DND-41 (cell line): ENCODE results near the gene GPC6.

Experiments used
- ATAC-seq: fragments of 200-7000 bp; cut with Tn5 transposase; 3 replicates; pipeline ENCODE4 v1.9.1; 2021; ENCODE audit warnings: low read depth; ENCODE audit not compliant: insufficient read depth
- DNase-seq: peaks from one replicate; pipeline ENCODE4 v3.0.0-alpha.2; 2020
- H2AFZ ChIP-seq: 2 replicates; pipeline ENCODE4 v1.6.0; 2012; ENCODE audit warnings: low read depth, low read length
- H3K27ac ChIP-seq: 2 replicates; pipeline ENCODE4 v1.5.1; 2012; ENCODE audit warnings: low read length, inconsistent platforms
- H3K27me3 ChIP-seq: fragments of 200-600 bp; sonication (generic); 2 replicates; pipeline ENCODE4 v1.6.0; 2012; ENCODE audit warnings: low read length, mild to moderate bottlenecking, inconsistent platforms; ENCODE audit not compliant: insufficient read depth, poor library complexity
- H3K36me3 ChIP-seq: 2 replicates; pipeline ENCODE4 v1.5.1; 2012; ENCODE audit warnings: low read length, inconsistent platforms; ENCODE audit not compliant: insufficient read depth
- H3K4me1 ChIP-seq: 2 replicates; pipeline ENCODE4 v1.5.1; 2012; ENCODE audit warnings: mild to moderate bottlenecking, low read length; ENCODE audit not compliant: insufficient read depth
- H3K4me2 ChIP-seq: 2 replicates; pipeline ENCODE4 v1.6.0; 2012; ENCODE audit warnings: mild to moderate bottlenecking, moderate library complexity, low read length, inconsistent platforms; ENCODE audit not compliant: insufficient read depth
- H3K4me3 ChIP-seq, 2 experiments: fragments of 200-600 bp in 1 of 2; shearing (Covaris generic) in 1 of 2; 2 replicates each; pipeline ENCODE4 v1.5.1; 2012 to 2016; ENCODE audit warnings: inconsistent platforms in 2 of 2, low read length in 2 of 2, mild to moderate bottlenecking in 2 of 2, low read depth in 1 of 2, moderate library complexity in 1 of 2
- H3K79me2 ChIP-seq: 2 replicates; pipeline ENCODE4 v1.6.0; 2012; ENCODE audit warnings: low read length, inconsistent platforms; ENCODE audit not compliant: insufficient read depth
- H3K9ac ChIP-seq: 2 replicates; pipeline ENCODE4 v1.6.0; 2012; ENCODE audit warnings: low read depth, mild to moderate bottlenecking, inconsistent platforms, low read length, moderate library complexity
- H3K9me3 ChIP-seq: 2 replicates; pipeline ENCODE4 v1.5.1; 2012; ENCODE audit warnings: low read length, moderate library complexity, mild to moderate bottlenecking, inconsistent platforms; ENCODE audit not compliant: insufficient read depth, severe bottlenecking
- H4K20me1 ChIP-seq: 2 replicates; pipeline ENCODE4 v1.6.0; 2012; ENCODE audit warnings: low read length; ENCODE audit not compliant: insufficient read depth
- EZH2 ChIP-seq: IDR thresholded peaks from 3 replicates; pipeline ENCODE4 v1.6.1; 2012; ENCODE audit warnings: borderline replicate concordance, low read depth, mild to moderate bottlenecking, moderate library complexity, low read length, inconsistent platforms; ENCODE audit not compliant: severe bottlenecking
- TF ChIP-seq, protein P1 (sequence below): IDR thresholded peaks from 2 replicates; pipeline ENCODE4 v1.5.1; 2012; ENCODE audit warnings: borderline replicate concordance, low read length, moderate library complexity, mild to moderate bottlenecking; ENCODE audit not compliant: poor library complexity, severe bottlenecking; ENCODE audit errors: extremely low read depth

GPC6 gene

DNA sequence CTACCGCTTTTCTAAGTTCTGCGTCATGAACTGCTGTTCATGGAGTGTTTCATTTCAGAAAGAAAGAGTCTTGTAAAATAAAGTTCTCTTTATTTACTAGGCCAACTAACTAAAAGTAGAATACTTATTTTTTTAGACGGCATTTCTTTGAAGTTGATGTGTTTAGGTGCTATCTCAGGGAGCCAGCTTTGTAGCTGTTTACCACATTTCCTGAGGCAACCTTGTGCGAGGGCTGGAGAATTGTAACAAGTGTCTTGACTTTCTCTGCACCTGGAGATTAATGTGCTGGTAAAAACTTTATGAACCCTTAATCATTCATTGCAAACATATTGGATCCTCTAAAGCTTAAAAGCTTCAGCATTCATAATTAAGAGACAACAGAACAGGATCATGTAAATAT is 229.3 kb downstream of the GPC6 start:
- Histone ChIP-seq H2AFZ (no peak overlapping the region), H4K20me1 (no peaks in the 10 kb centered on the region), H3K27ac (no peak overlapping the region), H3K4me1 (no peaks in the 10 kb centered on the region), H3K36me3 (no peaks in the 10 kb centered on the region), H3K27me3 (no peaks in the 10 kb centered on the region), H3K4me2 (no peak overlapping the region), H3K4me3 (no peak overlapping the region), H3K9me3 (no peaks in the 10 kb centered on the region), H3K79me2 (no peaks in the 10 kb centered on the region), H3K9ac (no peak overlapping the region)
- TF ChIP-seq EZH2: no peak
- TF ChIP-seq, protein P1, sequence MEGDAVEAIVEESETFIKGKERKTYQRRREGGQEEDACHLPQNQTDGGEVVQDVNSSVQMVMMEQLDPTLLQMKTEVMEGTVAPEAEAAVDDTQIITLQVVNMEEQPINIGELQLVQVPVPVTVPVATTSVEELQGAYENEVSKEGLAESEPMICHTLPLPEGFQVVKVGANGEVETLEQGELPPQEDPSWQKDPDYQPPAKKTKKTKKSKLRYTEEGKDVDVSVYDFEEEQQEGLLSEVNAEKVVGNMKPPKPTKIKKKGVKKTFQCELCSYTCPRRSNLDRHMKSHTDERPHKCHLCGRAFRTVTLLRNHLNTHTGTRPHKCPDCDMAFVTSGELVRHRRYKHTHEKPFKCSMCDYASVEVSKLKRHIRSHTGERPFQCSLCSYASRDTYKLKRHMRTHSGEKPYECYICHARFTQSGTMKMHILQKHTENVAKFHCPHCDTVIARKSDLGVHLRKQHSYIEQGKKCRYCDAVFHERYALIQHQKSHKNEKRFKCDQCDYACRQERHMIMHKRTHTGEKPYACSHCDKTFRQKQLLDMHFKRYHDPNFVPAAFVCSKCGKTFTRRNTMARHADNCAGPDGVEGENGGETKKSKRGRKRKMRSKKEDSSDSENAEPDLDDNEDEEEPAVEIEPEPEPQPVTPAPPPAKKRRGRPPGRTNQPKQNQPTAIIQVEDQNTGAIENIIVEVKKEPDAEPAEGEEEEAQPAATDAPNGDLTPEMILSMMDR: no peak
- ATAC-seq: no peak
- DNase-seq: no peak

DNA sequence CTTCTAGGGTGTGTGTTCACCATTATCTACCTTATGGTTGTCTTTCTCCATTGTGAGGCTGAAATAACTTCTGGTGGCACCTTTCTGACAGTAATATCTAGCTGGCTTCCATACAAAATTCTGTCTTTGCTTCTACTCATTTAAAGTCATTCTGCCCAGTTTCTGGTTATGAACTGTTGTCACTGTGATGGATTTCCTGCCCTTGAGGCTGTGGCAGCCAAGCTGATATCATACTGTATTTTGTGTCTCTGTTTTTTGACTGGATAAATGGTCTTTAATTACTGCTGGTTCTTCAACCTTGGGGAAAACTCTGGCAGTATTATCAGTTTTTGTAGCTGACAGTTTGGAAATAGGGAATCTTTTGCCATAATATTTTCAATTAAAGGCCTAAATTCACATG is 233.4 kb downstream of the GPC6 start:
- H2AFZ ChIP-seq: no peak overlapping the region
- ATAC-seq (no peak), DNase-seq (no peak)
- no peak overlapping the region for H3K4me3 ChIP-seq
- no peak overlapping the region for H3K9ac ChIP-seq
- H3K9me3 ChIP-seq: no peaks in the 10 kb centered on the region
- no peaks in the 10 kb centered on the region for H3K79me2 ChIP-seq
- H3K36me3 ChIP-seq: no peaks in the 10 kb centered on the region
- no peak overlapping the region for H3K4me2 ChIP-seq
- no peak for TF ChIP-seq EZH2
- TF ChIP-seq, protein P1: no peak
- no peaks in the 10 kb centered on the region for H3K27me3 ChIP-seq
- no peaks in the 10 kb centered on the region for H3K4me1 ChIP-seq
- no peaks in the 10 kb centered on the region for H4K20me1 ChIP-seq
- no peak overlapping the region for H3K27ac ChIP-seq

DNA sequence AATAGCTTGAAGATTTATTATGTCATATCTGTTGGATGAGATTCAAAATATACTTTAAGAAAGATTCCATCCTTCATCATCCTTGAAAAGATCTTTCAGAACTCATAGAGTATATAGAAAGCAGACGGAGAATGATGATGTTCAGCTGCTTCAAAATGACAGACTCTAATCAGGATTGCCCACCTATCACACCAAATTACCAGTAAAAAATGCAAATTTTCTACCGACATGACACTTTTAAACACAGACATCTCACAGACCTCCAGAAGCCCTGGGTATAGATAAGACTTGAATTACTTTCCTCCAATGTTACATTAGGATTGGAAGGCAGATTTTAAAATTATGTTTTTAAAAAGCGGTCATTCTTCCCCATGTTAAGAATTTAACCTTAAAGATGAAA is 235.5 kb downstream of the GPC6 start:
- Histone ChIP-seq H2AFZ (no peak overlapping the region), H3K27me3 (no peaks in the 10 kb centered on the region), H3K9ac (no peak overlapping the region), H3K79me2 (no peaks in the 10 kb centered on the region), H3K4me1 (no peaks in the 10 kb centered on the region), H4K20me1 (no peaks in the 10 kb centered on the region), H3K36me3 (no peaks in the 10 kb centered on the region), H3K4me2 (no peak overlapping the region), H3K9me3 (no peaks in the 10 kb centered on the region), H3K27ac (no peak overlapping the region), H3K4me3 (no peak overlapping the region)
- ATAC-seq (no peak), DNase-seq (no peak)
- TF ChIP-seq EZH2: no peak
- TF ChIP-seq, protein P1: no peak

DNA sequence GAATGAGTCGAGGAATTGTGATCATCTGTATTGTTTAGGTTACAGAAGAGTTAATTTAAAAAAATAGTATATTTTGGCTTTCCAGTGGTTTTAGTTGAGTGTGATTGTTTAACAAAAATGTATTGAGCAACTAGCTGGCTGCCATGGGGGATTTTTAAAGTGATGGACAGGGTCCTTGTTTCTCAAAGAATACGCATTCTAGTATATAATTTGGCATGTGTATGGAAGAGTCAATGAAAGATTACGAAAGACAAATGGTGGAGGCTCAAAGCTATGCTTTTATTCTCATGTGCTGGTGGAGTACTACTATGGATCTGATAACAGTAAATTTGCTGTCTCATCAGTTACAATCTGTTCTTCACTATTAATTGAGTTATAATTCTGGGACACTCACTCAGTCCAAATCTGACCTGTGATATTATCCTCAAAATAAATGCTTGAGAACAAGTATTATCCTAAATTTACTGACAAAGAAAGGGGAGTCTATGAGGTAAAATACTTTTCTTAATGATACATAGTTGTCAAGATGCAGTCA is 240.0 kb downstream of the GPC6 start:
- Histone ChIP-seq H4K20me1 (no peaks in the 10 kb centered on the region), H3K9ac (no peak overlapping the region), H3K4me2 (no peak overlapping the region), H3K36me3 (no peaks in the 10 kb centered on the region), H3K4me3 (no peak overlapping the region), H3K79me2 (no peaks in the 10 kb centered on the region), H3K27me3 (no peaks in the 10 kb centered on the region), H3K27ac (no peak overlapping the region), H3K4me1 (no peaks in the 10 kb centered on the region), H3K9me3 (no peaks in the 10 kb centered on the region), H2AFZ (no peak overlapping the region)
- TF ChIP-seq, protein P1: no peak
- no peak for TF ChIP-seq EZH2
- no peak for ATAC-seq
- DNase-seq: no peak
